SK-N-MC (cell line): ENCODE data around the gene MYO1D.

ENCODE experiments used
- DNase-seq: peaks from one replicate; pipeline ENCODE4 v3.0.0-alpha.2; 2011; ENCODE audit warnings: low read depth, low spot score
- H3K27ac ChIP-seq: fragments of 200-600 bp; sonication (generic); 2 replicates; pipeline ENCODE4 v1.5.1; 2016; ENCODE audit warnings: mixed run types
- H3K36me3 ChIP-seq: fragments of 200-600 bp; sonication (generic); 2 replicates; pipeline ENCODE4 v1.6.1; 2017; ENCODE audit warnings: antibody characterized with exemption, low read length, mixed read lengths; ENCODE audit not compliant: insufficient read depth
- H3K4me3 ChIP-seq: fragments of 200-600 bp; sonication (generic); 2 replicates; pipeline ENCODE4 v1.5.1; 2016
- H3K9ac ChIP-seq: fragments of 200-600 bp; sonication (generic); 2 replicates; pipeline ENCODE4 v1.8.0; 2017; ENCODE audit warnings: mixed run types, mixed read lengths; ENCODE audit not compliant: insufficient read length
- H3K9me3 ChIP-seq: fragments of 200-600 bp; sonication (generic); 2 replicates; pipeline ENCODE4 v1.6.1; 2017; ENCODE audit warnings: low read depth, mild to moderate bottlenecking, antibody characterized with exemption, low read length, moderate library complexity, mixed read lengths
- EZH2 ChIP-seq: fragments of 200-600 bp; sonication (generic); IDR thresholded peaks from one replicate; pipeline ENCODE4 v1.6.1; 2017; ENCODE audit warnings: antibody characterized with exemption
- FOXP2 ChIP-seq: optimal IDR thresholded peaks from 2 replicates; pipeline ENCODE3; 2011; ENCODE audit warnings: mild to moderate bottlenecking, moderate library complexity; ENCODE audit not compliant: insufficient read depth; ENCODE audit errors: extremely low read length, control extremely low read depth
- POLR2AphosphoS5 ChIP-seq: IDR thresholded peaks from 2 replicates; pipeline ENCODE4 v1.6.1; 2012; ENCODE audit warnings: mild to moderate bottlenecking, low read depth, low read length, borderline replicate concordance

The MYO1D gene

DNA sequence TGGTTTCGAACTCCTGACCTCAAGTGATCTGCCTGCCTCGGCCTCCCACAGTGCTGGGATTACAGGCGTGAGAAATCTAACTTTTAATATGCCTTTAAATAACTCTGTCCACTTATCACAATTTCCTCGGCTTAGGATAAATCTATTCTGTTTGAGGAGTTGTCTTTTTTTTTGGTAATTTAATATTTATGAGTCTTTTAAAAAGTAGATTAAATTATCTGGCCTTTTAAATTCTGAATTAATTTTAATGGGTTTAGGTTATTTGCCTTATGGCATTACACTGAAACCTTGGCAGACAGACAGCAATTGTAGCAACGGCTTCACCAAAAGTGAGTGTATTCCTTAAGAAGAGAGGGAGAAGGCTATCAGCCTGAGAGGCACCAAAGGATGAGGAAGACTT is 66.2 kb downstream of the MYO1D start:
- no peaks in the 10 kb centered on the region for H3K9me3 ChIP-seq
- TF ChIP-seq EZH2, result no peak
- TF ChIP-seq POLR2AphosphoS5, result no peak
- TF ChIP-seq FOXP2, result no peak
- H3K36me3 ChIP-seq, result no peaks in the 10 kb centered on the region
- no peak overlapping the region for H3K27ac ChIP-seq
- H3K4me3 ChIP-seq, result no peak overlapping the region
- DNase-seq, result no peak
- H3K9ac ChIP-seq, result no peak overlapping the region

DNA sequence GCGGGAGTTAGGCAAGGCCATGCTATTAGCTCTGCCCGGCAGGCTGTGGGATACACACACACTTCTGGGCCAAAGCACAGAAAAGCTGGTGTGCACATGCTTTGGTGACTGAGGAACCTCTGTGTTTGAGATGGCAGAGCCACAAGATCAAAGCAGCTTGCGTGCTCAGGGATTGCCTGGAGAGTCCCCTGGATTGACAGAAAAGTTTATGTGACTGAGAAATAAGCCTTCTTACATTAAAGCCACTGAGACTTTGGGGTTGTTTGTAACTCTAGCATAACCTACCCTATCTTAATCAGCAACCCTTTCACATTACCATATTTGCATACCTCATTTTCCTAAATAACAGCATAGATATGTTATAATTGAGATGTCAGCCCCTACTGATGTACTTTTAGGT is 69.3 kb downstream of the MYO1D start:
- H3K9me3 ChIP-seq, result no peaks in the 10 kb centered on the region
- no peak overlapping the region for H3K27ac ChIP-seq
- DNase-seq, result no peak
- no peak for TF ChIP-seq EZH2
- TF ChIP-seq FOXP2, result no peak
- no peak for TF ChIP-seq POLR2AphosphoS5
- no peak overlapping the region for H3K9ac ChIP-seq
- no peak overlapping the region for H3K4me3 ChIP-seq
- H3K36me3 ChIP-seq, result no peaks in the 10 kb centered on the region

DNA sequence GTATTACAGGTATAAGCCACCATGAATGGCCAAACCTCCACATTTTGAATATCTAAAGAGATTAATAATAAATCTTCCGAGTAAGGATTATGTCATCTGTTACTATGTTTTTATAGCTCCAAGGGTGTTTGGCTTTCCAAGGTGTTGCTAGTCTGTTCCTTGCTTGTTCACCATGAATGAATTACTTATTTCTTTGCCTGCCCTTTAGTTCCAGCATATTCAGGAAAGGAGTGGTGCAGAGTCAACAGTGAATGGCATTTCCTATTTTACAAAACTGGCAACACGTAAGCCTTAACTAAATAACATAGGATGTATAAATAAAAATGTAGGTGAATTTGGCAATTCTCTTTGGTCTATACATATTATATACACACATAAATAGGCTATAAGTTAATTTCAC is 70.3 kb downstream of the MYO1D start:
- DNase-seq, result no peak
- H3K9ac ChIP-seq, result no peak overlapping the region
- no peak overlapping the region for H3K4me3 ChIP-seq
- no peak for TF ChIP-seq FOXP2
- TF ChIP-seq EZH2, result no peak
- no peak for TF ChIP-seq POLR2AphosphoS5
- H3K9me3 ChIP-seq, result no peaks in the 10 kb centered on the region
- no peaks in the 10 kb centered on the region for H3K36me3 ChIP-seq
- no peak overlapping the region for H3K27ac ChIP-seq

DNA sequence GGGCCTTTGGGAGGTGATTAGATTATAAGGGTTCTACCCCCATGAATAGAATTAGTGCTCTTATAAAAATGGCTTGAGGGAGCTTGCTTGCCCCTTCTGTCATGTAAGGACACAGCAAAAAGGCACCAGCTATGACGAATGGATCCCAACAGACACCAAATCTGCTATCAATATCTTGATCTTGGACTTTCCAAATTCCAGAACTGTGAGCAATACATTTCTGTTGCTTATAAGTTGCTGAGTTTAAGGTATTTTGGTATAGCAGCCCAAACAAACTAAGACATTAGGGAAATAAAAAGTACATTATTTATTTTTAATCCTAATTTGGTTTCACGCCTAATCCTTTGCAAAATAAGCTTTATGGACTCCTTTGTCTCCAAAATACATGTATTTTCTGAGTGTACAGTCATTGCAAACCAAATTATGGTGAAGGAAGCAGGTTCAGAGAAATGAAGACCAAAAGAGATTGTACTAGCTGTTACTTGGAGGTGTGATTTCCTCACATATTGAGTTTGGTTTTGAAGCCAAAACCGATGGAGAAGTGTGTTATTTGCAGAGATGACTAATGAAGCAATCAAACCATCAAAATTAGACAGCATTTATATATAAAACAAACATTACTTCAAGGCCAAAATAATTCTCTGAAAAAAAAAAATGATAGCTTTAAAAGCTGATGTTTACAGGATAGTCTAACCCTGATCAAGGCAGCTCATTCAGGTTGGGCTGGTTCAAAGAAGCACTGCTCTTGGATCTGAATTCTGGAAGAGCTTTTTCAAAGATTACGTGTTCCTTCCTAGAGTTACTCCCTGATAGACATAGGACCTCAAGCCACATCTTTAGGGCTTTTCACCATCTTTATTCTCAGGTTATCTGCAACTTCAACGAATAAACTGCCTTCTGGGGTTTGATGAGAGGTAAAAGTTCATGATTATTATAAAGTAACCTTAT is 71.6 kb downstream of the MYO1D start:
- no peak overlapping the region for H3K9ac ChIP-seq
- H3K27ac ChIP-seq, result no peak overlapping the region
- H3K9me3 ChIP-seq, result no peaks in the 10 kb centered on the region
- no peak for DNase-seq
- no peaks in the 10 kb centered on the region for H3K36me3 ChIP-seq
- TF ChIP-seq EZH2 (no peak), FOXP2 (no peak), POLR2AphosphoS5 (no peak)
- H3K4me3 ChIP-seq, result no peak overlapping the region

DNA sequence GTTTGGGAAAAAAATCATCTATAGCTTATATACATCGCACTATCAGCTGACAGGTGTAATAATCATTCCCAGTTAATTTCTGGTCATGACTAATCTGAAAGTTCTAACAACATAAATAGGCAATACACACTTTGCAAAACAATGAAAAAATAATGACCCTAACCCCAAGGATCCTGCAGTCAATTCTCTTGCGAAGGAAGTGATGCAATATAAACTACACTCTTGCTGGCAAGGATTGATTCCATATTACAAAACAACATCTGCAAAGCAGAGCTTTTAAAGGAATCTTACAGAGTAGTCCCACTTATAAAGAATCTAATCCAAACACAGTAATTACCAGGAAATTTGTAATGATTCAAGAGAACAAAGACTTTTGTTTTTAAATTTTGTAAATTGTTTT is 73.4 kb downstream of the MYO1D start:
- H3K27ac ChIP-seq, result peak overlapping the region; percentile 51
- no peak for TF ChIP-seq FOXP2
- TF ChIP-seq EZH2, result no peak
- TF ChIP-seq POLR2AphosphoS5, result no peak
- peak; percentile 26 for DNase-seq

DNA sequence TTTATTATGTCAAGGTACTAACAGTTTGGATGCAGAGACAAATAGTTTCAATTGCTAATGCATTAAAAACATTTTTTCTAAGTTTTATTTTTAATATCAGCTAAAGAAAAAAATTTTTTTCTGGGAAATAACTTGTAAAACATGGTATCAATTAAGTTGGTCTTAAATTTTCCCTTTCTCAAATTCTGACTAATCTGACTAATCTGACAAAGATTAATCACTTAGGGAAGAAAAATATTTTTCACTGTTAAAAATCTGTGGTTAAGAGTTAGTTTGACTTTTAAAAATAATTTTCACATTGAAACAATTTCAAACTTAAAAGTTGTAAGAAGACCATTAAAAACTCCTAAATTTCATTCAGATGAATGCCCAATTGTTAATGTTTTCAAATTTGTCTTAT is 74.6 kb downstream of the MYO1D start:
- Histone ChIP-seq H3K36me3 (no peaks in the 10 kb centered on the region), H3K4me3 (no peak overlapping the region), H3K27ac (peak overlapping the region; percentile 53), H3K9me3 (no peaks in the 10 kb centered on the region), H3K9ac (no peak overlapping the region)
- DNase-seq, result no peak
- no peak for TF ChIP-seq FOXP2
- TF ChIP-seq POLR2AphosphoS5, result no peak
- no peak for TF ChIP-seq EZH2

More for the DNA sequence above, 73.4 kb downstream of the MYO1D start:
- no peak overlapping the region for H3K4me3 ChIP-seq
- no peak overlapping the region for H3K9ac ChIP-seq
- H3K36me3 ChIP-seq, result no peaks in the 10 kb centered on the region
- no peaks in the 10 kb centered on the region for H3K9me3 ChIP-seq

DNA sequence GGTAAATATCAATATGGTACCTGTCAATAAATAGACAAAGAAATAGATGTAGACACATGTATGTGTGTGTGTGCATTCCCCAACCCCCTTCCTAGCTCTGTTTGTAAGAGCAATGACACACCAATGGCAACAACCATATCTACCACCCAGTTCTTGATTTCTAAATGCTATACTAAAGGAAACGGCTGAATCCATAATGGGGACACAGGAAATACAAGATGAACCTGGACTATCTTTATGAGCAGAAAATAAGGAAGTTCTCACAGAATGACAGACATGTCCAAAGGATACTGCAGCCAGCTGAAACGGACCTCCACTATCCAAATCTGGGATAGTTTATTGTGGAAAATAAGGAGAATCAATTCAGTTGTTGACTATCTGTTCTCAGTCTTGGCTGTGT is 75.3 kb downstream of the MYO1D start:
- no peaks in the 10 kb centered on the region for H3K36me3 ChIP-seq
- DNase-seq, result no peak
- no peaks in the 10 kb centered on the region for H3K9me3 ChIP-seq
- H3K4me3 ChIP-seq, result no peak overlapping the region
- H3K27ac ChIP-seq, result peak overlapping the region; percentile 53; the same call in 1 of the 2 replicates
- H3K9ac ChIP-seq, result no peak overlapping the region
- TF ChIP-seq POLR2AphosphoS5 (no peak), FOXP2 (no peak), EZH2 (no peak)

DNA sequence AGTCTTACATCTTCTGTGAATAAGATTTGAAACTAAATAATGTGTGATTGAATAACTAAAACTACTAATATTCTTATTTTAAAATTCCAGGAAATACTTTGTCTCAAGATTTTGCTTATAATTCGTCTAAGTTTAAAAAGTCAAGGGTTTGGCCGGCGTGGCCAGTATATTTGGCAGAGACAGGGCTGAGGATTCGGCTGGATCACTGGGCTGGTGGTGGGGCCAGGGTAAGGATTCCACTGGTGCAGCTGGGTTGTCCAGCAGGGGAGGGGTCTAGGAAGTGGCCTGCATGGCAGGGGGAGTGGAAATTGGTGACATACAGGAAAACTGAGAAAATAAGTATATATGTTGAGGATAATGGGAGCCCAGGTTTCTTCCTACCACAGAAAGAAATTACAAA is 75.7 kb downstream of the MYO1D start:
- Histone ChIP-seq H3K27ac (no peak overlapping the region), H3K9me3 (no peaks in the 10 kb centered on the region), H3K4me3 (no peak overlapping the region), H3K36me3 (no peaks in the 10 kb centered on the region), H3K9ac (no peak overlapping the region)
- TF ChIP-seq EZH2 (no peak), FOXP2 (no peak), POLR2AphosphoS5 (no peak)
- no peak for DNase-seq
